HCT116 (cell line): ENCODE measurements around the gene DLG2. TPM values are rescaled to one million over a fixed set of nuclear protein-coding genes. Genes with fewer than 3 reads are reported as not detected.

ENCODE experiments used
- ATAC-seq: fragments of 200-7000 bp; cut with Tn5 transposase; 2 replicates; pipeline ENCODE4 v1.9.1; 2020; ENCODE audit warnings: mild to moderate bottlenecking, moderate library complexity
- BruUV-seq: library from RNA; stranded (reverse); fragments of 400-500 nt; replicated peaks from 2 replicates; lab custom pipeline; 2021; lab: Mats Ljungman, UMichigan
- CTCF ChIA-PET: fragments of 300-600 bp; sonication (Branson Sonifier 250); formaldehyde crosslinking; loops from one replicate; lab custom pipeline; 2021; ENCODE audit warnings: antibody characterized with exemption; lab: Charles Lee
- POLR2A ChIA-PET: fragments of 300-600, 350-600 bp; sonication (Branson Sonifier 250); formaldehyde crosslinking; loops from one replicate; lab custom pipeline; 2021; ENCODE audit warnings: antibody characterized with exemption; lab: Charles Lee
- RAD21 ChIA-PET, 2 experiments: fragments of 300-600 bp; sonication (Branson Sonifier 250); formaldehyde crosslinking; loops; one replicate each; lab custom pipeline; 2023; ENCODE audit warnings: low total read pairs in 2 of 2; ENCODE audit not compliant: uncharacterized antibody in 2 of 2, unreplicated experiment in 2 of 2, low non-redundant PET in 1 of 2; lab: Charles Lee
- DNase-seq: peaks from one replicate; pipeline ENCODE4 v3.0.0-alpha.2; 2010; ENCODE audit warnings: low read depth, low spot score
- H2AFZ ChIP-seq: fragments of 200-600 bp; shearing (Covaris generic), sonication (generic); 2 replicates; pipeline ENCODE4 v1.6.1; 2017; ENCODE audit warnings: low read depth, mixed run types, mixed read lengths, antibody characterized with exemption, low read length; ENCODE audit not compliant: poor library complexity, severe bottlenecking
- H3K27ac ChIP-seq: 2 replicates; pipeline ENCODE4 v1.5.1; 2012; ENCODE audit warnings: low read depth, low read length
- H3K27me3 ChIP-seq: fragments of 200-600 bp; sonication (generic); 2 replicates; pipeline ENCODE4 v1.6.1; 2016; ENCODE audit warnings: mixed run types, low read length, mixed read lengths; ENCODE audit not compliant: insufficient read depth
- H3K36me3 ChIP-seq, 2 experiments: fragments of 200-500 bp in 1 of 2; fragments of 200-600 bp in 1 of 2; sonication (Bioruptor generic) in 1 of 2; sonication (generic) in 1 of 2; 2 replicates each; pipeline versions ENCODE4 v1.5.1 to v1.6.1; 2014 to 2016; ENCODE audit warnings: low read length in 2 of 2, inconsistent platforms in 1 of 2, mixed read lengths in 1 of 2, mixed run types in 1 of 2; ENCODE audit not compliant: insufficient read depth in 2 of 2, control insufficient read depth in 1 of 2
- H3K4me1 ChIP-seq, 2 experiments: fragments of 200-600 bp in 1 of 2; sonication (generic) in 1 of 2; 2 replicates each; pipeline versions ENCODE4 v1.5.1 to v1.6.1; 2012 to 2017; ENCODE audit warnings: low read length in 2 of 2, inconsistent platforms in 1 of 2, mild to moderate bottlenecking in 1 of 2, mixed read lengths in 1 of 2, mixed run types in 1 of 2, moderate library complexity in 1 of 2; ENCODE audit not compliant: insufficient read depth in 2 of 2, control insufficient read depth in 1 of 2
- H3K4me2 ChIP-seq: fragments of 200-600 bp; sonication (generic); 2 replicates; pipeline ENCODE4 v1.6.1; 2017; ENCODE audit warnings: mixed run types, low read length, mixed read lengths
- H3K4me3 ChIP-seq, 2 experiments: fragments of 200-600 bp in 1 of 2; sonication (generic) in 1 of 2; replicated peaks in 1 of 2; 2 replicates each; pipeline ENCODE4 v1.5.1; 2011 to 2016; ENCODE audit warnings: low read length in 2 of 2, control low read depth in 1 of 2, low read depth in 1 of 2, mild to moderate bottlenecking in 1 of 2, mixed read lengths in 1 of 2, mixed run types in 1 of 2
- H3K79me2 ChIP-seq: fragments of 200-600 bp; sonication (generic); 2 replicates; pipeline ENCODE4 v1.6.1; 2017; ENCODE audit warnings: mild to moderate bottlenecking, mixed run types, low read length, moderate library complexity, mixed read lengths; ENCODE audit not compliant: insufficient read depth
- H3K9ac ChIP-seq: fragments of 200-600 bp; sonication (generic); 2 replicates; pipeline ENCODE4 v1.6.1; 2016; ENCODE audit warnings: low read length, mixed read lengths
- H3K9me2 ChIP-seq: fragments of 200-600 bp; sonication (generic), shearing (Covaris generic); 2 replicates; pipeline ENCODE4 v1.6.1; 2017; ENCODE audit warnings: mixed run types, mild to moderate bottlenecking, moderate library complexity; ENCODE audit not compliant: insufficient read depth
- H3K9me3 ChIP-seq, 2 experiments: fragments of 200-500 bp in 1 of 2; fragments of 200-600 bp in 1 of 2; sonication (Bioruptor generic) in 1 of 2; sonication (generic) in 1 of 2; 2 replicates each; pipeline ENCODE4 v1.6.1; 2014 to 2017; ENCODE audit warnings: low read length in 2 of 2, mixed read lengths in 2 of 2, inconsistent platforms in 1 of 2, low read depth in 1 of 2, mild to moderate bottlenecking in 1 of 2, mixed run types in 1 of 2, moderate library complexity in 1 of 2; ENCODE audit not compliant: control insufficient read depth in 1 of 2, insufficient read depth in 1 of 2
- H4K20me1 ChIP-seq: fragments of 200-600 bp; sonication (generic), shearing (Covaris generic); 2 replicates; pipeline ENCODE4 v1.6.1; 2017; ENCODE audit warnings: mixed run types, mild to moderate bottlenecking, moderate library complexity; ENCODE audit not compliant: insufficient read depth
- EGR1 ChIP-seq: IDR thresholded peaks from 2 replicates; pipeline ENCODE4 v1.6.1; 2012; ENCODE audit warnings: low read depth
- EZH2 ChIP-seq: fragments of 200-600 bp; sonication (generic); IDR thresholded peaks from 2 replicates; pipeline ENCODE4 v1.6.1; 2017; ENCODE audit warnings: antibody characterized with exemption, mixed run types
- MAX ChIP-seq: IDR thresholded peaks from 2 replicates; pipeline ENCODE4 v1.6.1; 2012
- SP1 ChIP-seq: IDR thresholded peaks from 2 replicates; pipeline ENCODE4 v1.6.1; 2012; ENCODE audit warnings: low read depth
- SRF ChIP-seq: IDR thresholded peaks from 2 replicates; pipeline ENCODE4 v1.6.1; 2012; ENCODE audit warnings: low read depth
- ZFX ChIP-seq: fragments of 450-650 bp; IDR thresholded peaks from 2 replicates; pipeline ENCODE4 v1.6.1; 2017
- intact Hi-C: fragments of 100-400 bp; cut with micrococcal nuclease; formaldehyde crosslinking; loops from 2 replicates; pipeline ENCODE4 v1.10.0; 2022
- total RNA-seq: library from RNA; stranded (reverse); gene quantifications from one replicate; pipeline ENCODE4 v1.2.1, GENCODE V29; 2021; ENCODE audit not compliant: unreplicated experiment

The DLG2 gene
- total RNA-seq, 1 experiment from 2014 or later, result 2.4 TPM

- RAD21 ChIA-PET, result no interaction called here
- Histone ChIP-seq H3K9me2 (no peaks in the 10 kb centered on the region), H3K9ac (no peak overlapping the region), H3K4me1 (no peaks in the 10 kb centered on the region), H4K20me1 (no peaks in the 10 kb centered on the region), H3K9me3 (no peaks in the 10 kb centered on the region), H3K27ac (no peak overlapping the region), H3K27me3 (peaks cover 5% of the 10 kb centered on the region; the same call in 1 of the 2 replicates), H3K4me2 (no peak overlapping the region), H3K4me3 (no peak overlapping the region), H3K79me2 (no peaks in the 10 kb centered on the region), H3K36me3 (no peaks in the 10 kb centered on the region), H2AFZ (no peak overlapping the region)
- no peak for DNase-seq
- TF ChIP-seq SRF (no peak), MAX (no peak), EZH2 (no peak), ZFX (no peak), EGR1 (no peak), SP1 (no peak)
- POLR2A ChIA-PET, result no interaction called here
- no TSS peak for BruUV-seq
- intact Hi-C loops, result no loop called here
- CTCF ChIA-PET, result no interaction called here
- ATAC-seq, result no peak
Observed at GRCh38 chr11:83408946-83409345, 2218.2 kb downstream of the DLG2 start.

Other genes starting within 250 kb of the DLG2 start
- gene TMEM126B, start 1.2 kb upstream of the DLG2 start, total RNA-seq, result 49.0 TPM
- gene TMEM126A, start 20.6 kb upstream of the DLG2 start, total RNA-seq, result 24.1 TPM
- 40.2 TPM for gene CREBZF, start 37.8 kb upstream of the DLG2 start, total RNA-seq
- 0.22 TPM for gene CCDC89, start 58.9 kb upstream of the DLG2 start, total RNA-seq
- 12.6 TPM for gene SYTL2, start 183.8 kb upstream of the DLG2 start, total RNA-seq
- not detected for gene CCDC83, start 228.0 kb upstream of the DLG2 start, total RNA-seq